T-helper 17 cell (primary cell): ENCODE data around the gene RAD51B. TPM values are rescaled to one million over a fixed set of nuclear protein-coding genes. Genes with fewer than 3 reads are reported as not detected.
A peak's percentile ranks its signal among the peaks of the same experiment; 100 is the strongest.
"Not testable (repeated sequence)": the region's sequence is repeated elsewhere in the genome, so short reads cannot be mapped to it uniquely, and the experiment has no call there.

Experiments
- ATAC-seq: fragments of 150-1000 bp; cut with Tn5 transposase; 2 replicates; pipeline ENCODE4 v1.10.0; 2021; ENCODE audit warnings: mild to moderate bottlenecking, moderate library complexity
- DNase-seq, 3 donors: peaks; one replicate each; pipeline versions ENCODE4 v3.0.0 to v3.0.0-alpha.2; 2020 to 2021
- H3K9me3 ChIP-seq: one replicate; pipeline ENCODE4 v1.7.0; 2013; ENCODE audit warnings: low read length, mild to moderate bottlenecking; ENCODE audit not compliant: control insufficient read depth, poor library complexity, severe bottlenecking
- H3K27ac Mint-ChIP-seq: one replicate; pipeline ENCODE4 v1.8.0; 2022; ENCODE audit warnings: mild to moderate bottlenecking, moderate library complexity, mixed read lengths
- H3K27me3 Mint-ChIP-seq: one replicate; pipeline ENCODE4 v1.8.0; 2022; ENCODE audit warnings: mixed read lengths
- H3K36me3 Mint-ChIP-seq: one replicate; pipeline ENCODE4 v1.8.0; 2022; ENCODE audit warnings: low read depth, mixed read lengths
- H3K4me1 Mint-ChIP-seq: one replicate; pipeline ENCODE4 v1.8.0; 2022; ENCODE audit warnings: mild to moderate bottlenecking, mixed read lengths
- H3K4me3 Mint-ChIP-seq: one replicate; pipeline ENCODE4 v1.8.0; 2022; ENCODE audit warnings: mild to moderate bottlenecking, moderate library complexity, mixed read lengths
- total RNA-seq, 4 donors: library from RNA in 2 of 4; stranded (reverse) in 2 of 4; gene quantifications; one replicate each; pipeline ENCODE4 v1.2.3 and lab custom pipeline; 2022 to 2026

RAD51B gene
- total RNA-seq, 2 donors from 2014 or later, result 17.0 to 20.7 TPM

- H3K27me3 Mint-ChIP-seq, result no peaks in the 10 kb centered on the region
- H3K4me1 Mint-ChIP-seq, result peaks cover 33% of the 10 kb centered on the region
- no peaks in the 10 kb centered on the region for H3K9me3 ChIP-seq
- peak overlapping the region; percentile 88 for H3K27ac Mint-ChIP-seq
- DNase-seq, result no peak
- no peak for ATAC-seq
- H3K4me3 Mint-ChIP-seq, result no peak overlapping the region
- no peaks in the 10 kb centered on the region for H3K36me3 Mint-ChIP-seq
Measured at GRCh38 chr14:68247676-68248268, 428.2 kb downstream of the RAD51B start.

GRCh38 chr14:68248481-68249255, 429.1 kb downstream of the RAD51B start:
- no peaks in the 10 kb centered on the region for H3K27me3 Mint-ChIP-seq
- H3K4me1 Mint-ChIP-seq, result peaks cover 36% of the 10 kb centered on the region
- no peaks in the 10 kb centered on the region for H3K9me3 ChIP-seq
- no peaks in the 10 kb centered on the region for H3K36me3 Mint-ChIP-seq
- ATAC-seq, result peak; percentile 78
- peak overlapping the region; percentile 88 for H3K27ac Mint-ChIP-seq
- DNase-seq, result no peak
- H3K4me3 Mint-ChIP-seq, result no peak overlapping the region

GRCh38 chr14:68249661-68250451, 430.3 kb downstream of the RAD51B start:
- DNase-seq (no peak), ATAC-seq (no peak)
- no peak overlapping the region for H3K4me3 Mint-ChIP-seq
- H3K4me1 Mint-ChIP-seq, result peaks cover 41% of the 10 kb centered on the region
- no peaks in the 10 kb centered on the region for H3K36me3 Mint-ChIP-seq
- H3K9me3 ChIP-seq, result no peaks in the 10 kb centered on the region
- peak overlapping the region; percentile 88 for H3K27ac Mint-ChIP-seq
- no peaks in the 10 kb centered on the region for H3K27me3 Mint-ChIP-seq

- no peak for DNase-seq
- Mint-ChIP-seq H3K4me3 (no peak overlapping the region), H3K27ac (peak overlapping the region; percentile 88), H3K4me1 (peaks cover 42% of the 10 kb centered on the region), H3K36me3 (no peaks in the 10 kb centered on the region), H3K27me3 (no peaks in the 10 kb centered on the region)
- ATAC-seq, result no peak
- H3K9me3 ChIP-seq, result no peaks in the 10 kb centered on the region
Measured at GRCh38 chr14:68250927-68251768, 431.6 kb downstream of the RAD51B start.

- no peak for DNase-seq
- H3K9me3 ChIP-seq, result no peaks in the 10 kb centered on the region
- Mint-ChIP-seq H3K4me1 (peaks cover 45% of the 10 kb centered on the region), H3K36me3 (no peaks in the 10 kb centered on the region), H3K27me3 (no peaks in the 10 kb centered on the region), H3K4me3 (no peak overlapping the region), H3K27ac (peak overlapping the region; percentile 88)
- ATAC-seq, result no peak
Measured at GRCh38 chr14:68251769-68252100, 432.2 kb downstream of the RAD51B start.

- peaks cover 42% of the 10 kb centered on the region for H3K4me1 Mint-ChIP-seq
- no peaks in the 10 kb centered on the region for H3K27me3 Mint-ChIP-seq
- no peak for ATAC-seq
Measured at GRCh38 chr14:68253160-68253780, 433.7 kb downstream of the RAD51B start.

GRCh38 chr14:68253878-68254528, 434.4 kb downstream of the RAD51B start:
- Mint-ChIP-seq H3K4me1 (peaks cover 43% of the 10 kb centered on the region), H3K27me3 (no peaks in the 10 kb centered on the region), H3K36me3 (peaks cover 2% of the 10 kb centered on the region), H3K27ac (no peak overlapping the region), H3K4me3 (no peak overlapping the region)
- DNase-seq (no peak), ATAC-seq (no peak)
- no peaks in the 10 kb centered on the region for H3K9me3 ChIP-seq

More at GRCh38 chr14:68253160-68253780, 433.7 kb downstream of the RAD51B start:
- no peak for DNase-seq
- Mint-ChIP-seq H3K36me3 (peaks cover 2% of the 10 kb centered on the region), H3K4me3 (no peak overlapping the region), H3K27ac (peak overlapping the region; percentile 88)
- no peaks in the 10 kb centered on the region for H3K9me3 ChIP-seq

- H3K27me3 Mint-ChIP-seq, result no peaks in the 10 kb centered on the region
- H3K4me3 Mint-ChIP-seq, result no peak overlapping the region
- peaks cover 2% of the 10 kb centered on the region for H3K36me3 Mint-ChIP-seq
- H3K9me3 ChIP-seq, result no peaks in the 10 kb centered on the region
- DNase-seq (no peak), ATAC-seq (no peak)
- H3K4me1 Mint-ChIP-seq, result peaks cover 42% of the 10 kb centered on the region
- peak overlapping the region; percentile 78 for H3K27ac Mint-ChIP-seq
Measured at GRCh38 chr14:68254669-68255527, 435.3 kb downstream of the RAD51B start.

- Mint-ChIP-seq H3K4me3 (no peak overlapping the region), H3K27ac (peak overlapping the region; percentile 78), H3K36me3 (peaks cover 2% of the 10 kb centered on the region), H3K4me1 (peaks cover 42% of the 10 kb centered on the region), H3K27me3 (no peaks in the 10 kb centered on the region)
- DNase-seq, result no peak
- no peaks in the 10 kb centered on the region for H3K9me3 ChIP-seq
- ATAC-seq, result no peak
Measured at GRCh38 chr14:68255693-68256178, 436.2 kb downstream of the RAD51B start.

GRCh38 chr14:68257969-68258368, 438.4 kb downstream of the RAD51B start:
- H3K9me3 ChIP-seq, result no peaks in the 10 kb centered on the region
- no peak for ATAC-seq
- Mint-ChIP-seq H3K4me1 (peaks cover 49% of the 10 kb centered on the region), H3K27me3 (no peaks in the 10 kb centered on the region), H3K27ac (no peak overlapping the region), H3K4me3 (no peak overlapping the region), H3K36me3 (peaks cover 2% of the 10 kb centered on the region)
- no peak for DNase-seq

GRCh38 chr14:68258995-68259394, 439.4 kb downstream of the RAD51B start:
- peak overlapping the region; percentile 34 for H3K27ac Mint-ChIP-seq
- not testable (repeated sequence) for H3K27me3 Mint-ChIP-seq, ATAC-seq, H3K36me3 Mint-ChIP-seq, H3K9me3 ChIP-seq, DNase-seq, H3K4me3 Mint-ChIP-seq
- peaks cover 50% of the 10 kb centered on the region for H3K4me1 Mint-ChIP-seq
